NCI-H82 treated with DMSO at 0.1 percent for 48 hours (cell line): ENCODE data around the gene DNASE1L3.
"Not testable (repeated sequence)": the region's sequence is repeated elsewhere in the genome, so short reads cannot be mapped to it uniquely, and the experiment has no call there.

ENCODE experiments used
- DNase-seq: peaks from one replicate; lab custom pipeline; 2025; ENCODE audit not compliant: unreplicated experiment; lab: John Stamatoyannopoulos, UW

Gene DNASE1L3

DNA sequence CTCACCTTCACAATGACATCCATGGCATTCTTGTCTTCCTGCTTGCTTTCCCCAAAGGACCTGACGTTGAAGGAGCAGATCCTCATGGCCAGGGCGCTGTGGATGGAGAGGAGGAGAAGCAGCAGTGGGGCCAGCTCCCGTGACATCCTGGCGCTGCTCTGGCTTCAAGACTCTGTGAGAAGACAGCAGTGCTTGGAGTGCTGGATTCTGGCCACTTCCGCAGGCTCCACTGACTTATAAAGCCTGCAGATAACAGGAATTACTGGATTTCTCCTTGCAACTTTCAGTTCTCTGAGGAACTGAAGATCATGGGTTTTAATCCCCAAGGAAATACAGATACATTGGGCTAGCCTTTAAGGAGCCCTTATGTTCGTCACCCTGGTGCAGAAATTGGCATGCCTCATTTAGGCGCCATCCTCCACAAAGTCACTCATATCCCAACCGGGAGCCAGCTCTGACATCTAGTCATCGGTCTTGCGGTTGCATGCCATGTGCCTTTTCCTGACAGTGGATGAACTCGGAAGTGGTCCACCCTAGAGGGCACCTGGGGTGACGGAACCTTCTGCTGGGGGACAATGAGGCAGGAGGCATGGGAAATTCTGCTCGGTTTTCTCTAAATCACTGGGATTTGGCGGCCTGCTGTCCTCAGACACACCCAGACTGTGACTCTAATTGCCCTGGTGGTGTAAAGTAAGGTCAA is at the start of gene DNASE1L3:
DNASE1L3 (minus strand) TSS at position 212 of the 700 bp plus-strand sequence; CDS start at position 146, 66 bp downstream.
- DNase-seq: no peak

- DNase-seq: no peak
Measured at GRCh38 chr3:58260261-58260731, 49.5 kb upstream of the DNASE1L3 start.

DNA sequence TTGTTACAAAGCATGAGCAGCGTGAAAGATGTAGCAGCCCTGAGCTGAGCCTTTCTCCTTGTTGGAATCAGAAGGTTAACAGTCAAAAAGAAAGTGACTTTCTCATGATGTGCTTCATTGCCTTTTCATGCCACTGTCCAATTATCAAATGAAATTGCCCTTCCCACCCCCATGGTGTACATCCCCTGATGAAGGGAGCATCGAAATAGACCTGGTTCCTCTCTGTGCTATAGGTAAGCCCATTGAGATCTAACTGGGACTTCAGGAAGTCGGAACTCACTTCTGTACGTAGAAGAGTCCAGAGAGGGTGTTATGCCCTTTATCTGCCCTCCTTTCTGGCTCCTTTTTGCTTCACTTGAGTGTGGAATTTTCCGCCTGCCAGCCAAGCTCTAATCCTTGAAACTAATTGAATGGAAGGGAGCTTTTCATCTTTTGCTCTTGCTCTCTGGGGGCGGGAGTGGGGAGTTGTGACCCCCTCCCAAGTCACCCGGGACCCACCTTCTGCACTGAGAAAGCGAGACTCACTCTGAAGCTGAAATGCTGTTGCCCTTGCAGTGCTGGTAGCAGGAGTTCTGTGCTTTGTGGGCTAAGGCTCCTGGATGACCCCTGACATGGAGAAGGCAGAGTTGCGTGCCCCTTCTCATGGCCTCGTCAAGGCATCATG is 47.8 kb upstream of the DNASE1L3 start:
- no peak for DNase-seq

DNA sequence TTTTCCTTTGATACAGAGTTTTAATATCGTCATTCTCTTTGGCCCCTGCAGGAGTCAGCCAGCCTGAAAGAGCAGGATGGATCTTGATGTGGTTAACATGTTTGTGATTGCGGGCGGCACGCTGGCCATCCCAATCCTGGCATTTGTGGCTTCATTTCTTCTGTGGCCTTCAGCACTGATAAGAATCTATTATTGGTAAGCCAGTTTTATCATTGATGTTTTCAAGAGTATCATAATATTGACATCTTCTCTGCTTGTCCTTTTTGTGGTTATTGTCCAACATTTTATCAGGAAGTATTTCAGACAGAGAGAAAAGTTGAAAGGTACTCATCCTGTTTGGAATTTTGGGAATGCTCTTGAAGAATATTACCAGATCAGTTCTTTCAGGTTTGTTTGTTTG is 45.7 kb upstream of the DNASE1L3 start:
- no peak for DNase-seq

- no peak for DNase-seq
Measured at GRCh38 chr3:58256061-58256460, 45.3 kb upstream of the DNASE1L3 start.

DNA sequence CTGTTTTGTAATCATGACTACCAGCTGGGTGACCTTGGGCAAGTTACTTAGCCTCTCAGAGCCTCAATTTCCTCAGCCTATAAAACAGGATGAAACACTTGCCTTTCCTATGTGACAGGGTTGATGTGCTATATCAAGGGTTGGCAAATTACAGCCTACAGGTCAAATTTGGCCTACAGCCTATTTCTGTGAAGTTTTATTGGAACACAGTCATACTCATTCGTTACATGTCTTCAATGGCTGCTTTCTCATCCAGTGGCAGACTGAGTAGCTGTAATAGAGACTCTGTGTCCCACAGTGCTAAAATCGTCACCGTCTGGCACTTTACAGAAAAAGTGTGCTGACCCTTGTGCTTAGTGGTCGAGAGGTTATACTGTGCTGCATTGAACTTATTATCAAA is 43.4 kb upstream of the DNASE1L3 start:
- DNase-seq: no peak

- DNase-seq: no peak
Measured at GRCh38 chr3:58251631-58252035, 40.9 kb upstream of the DNASE1L3 start.

- DNase-seq: no peak
Measured at GRCh38 chr3:58250093-58250707, 39.4 kb upstream of the DNASE1L3 start.

GRCh38 chr3:58249358-58250092 is 38.8 kb upstream of the DNASE1L3 start:
- no peak for DNase-seq

DNA sequence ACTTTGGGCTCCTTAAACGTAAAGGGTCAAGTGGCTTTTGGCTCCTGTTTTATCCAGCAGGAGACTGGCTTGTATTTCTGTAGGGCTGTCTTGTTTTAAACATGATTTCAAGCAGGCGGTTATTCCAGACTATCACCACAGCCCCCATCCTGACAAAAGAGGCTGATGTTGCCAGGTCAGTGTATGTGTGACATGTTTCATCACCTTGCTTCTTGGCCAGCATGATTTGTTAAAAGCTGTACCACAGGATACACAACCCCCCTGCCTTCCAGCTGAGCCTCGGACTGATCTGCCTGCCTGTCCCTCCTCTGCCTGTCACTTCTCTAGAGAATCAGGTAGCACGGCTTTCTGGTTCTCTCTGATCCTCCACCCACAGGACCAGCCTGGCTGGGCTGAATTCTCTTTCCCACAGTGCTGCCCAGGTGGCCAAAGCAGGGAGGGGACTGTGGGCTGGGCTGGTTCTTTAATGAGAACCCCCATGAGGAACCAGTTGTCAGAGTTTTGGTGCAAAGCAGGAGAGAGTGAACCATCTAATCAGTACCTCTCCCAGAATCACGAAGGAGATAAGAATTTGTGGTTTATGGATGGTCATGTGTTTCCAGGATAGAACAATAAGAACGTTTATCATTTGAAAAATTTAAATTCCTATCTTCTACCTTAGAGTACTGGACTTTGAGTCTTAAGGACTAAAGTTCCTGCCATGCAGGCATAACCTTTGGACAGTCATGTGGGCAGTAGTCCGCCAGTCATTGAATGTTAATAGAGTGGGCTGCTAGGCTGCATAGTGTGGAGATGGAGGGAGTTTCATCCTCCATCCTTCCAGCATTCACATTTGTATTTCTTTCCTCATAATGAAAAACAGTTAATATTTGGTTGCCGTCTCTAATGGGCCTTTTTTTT is 35.6 kb upstream of the DNASE1L3 start:
- DNase-seq: no peak

GRCh38 chr3:58243976-58244585 is 33.3 kb upstream of the DNASE1L3 start:
- DNase-seq: no peak

- DNase-seq: not testable (repeated sequence)
Measured at GRCh38 chr3:58242860-58243259, 32.1 kb upstream of the DNASE1L3 start.

- no peak for DNase-seq
Measured at GRCh38 chr3:58242340-58242739, 31.6 kb upstream of the DNASE1L3 start.

GRCh38 chr3:58241306-58242044 is 30.7 kb upstream of the DNASE1L3 start:
- DNase-seq: no peak

DNA sequence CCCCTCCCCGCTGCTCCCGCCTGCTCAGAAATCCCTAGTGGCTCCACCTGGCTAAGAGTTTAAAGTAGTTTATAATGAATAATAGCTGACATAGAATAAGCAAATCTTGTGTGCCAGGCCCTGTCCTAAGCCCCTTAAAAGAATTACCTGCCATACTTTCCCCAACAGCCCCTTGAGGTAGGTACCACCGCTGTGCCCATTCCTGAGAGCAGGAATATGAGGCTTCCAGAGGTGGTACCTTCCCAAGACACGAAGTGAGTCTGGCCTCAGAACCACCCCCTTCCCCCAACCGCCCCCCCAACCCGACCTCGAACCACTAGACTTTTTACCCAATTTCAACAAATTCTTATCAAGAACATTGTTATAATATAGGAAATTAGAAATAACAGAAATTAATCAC is 28.1 kb upstream of the DNASE1L3 start:
- no peak for DNase-seq

DNA sequence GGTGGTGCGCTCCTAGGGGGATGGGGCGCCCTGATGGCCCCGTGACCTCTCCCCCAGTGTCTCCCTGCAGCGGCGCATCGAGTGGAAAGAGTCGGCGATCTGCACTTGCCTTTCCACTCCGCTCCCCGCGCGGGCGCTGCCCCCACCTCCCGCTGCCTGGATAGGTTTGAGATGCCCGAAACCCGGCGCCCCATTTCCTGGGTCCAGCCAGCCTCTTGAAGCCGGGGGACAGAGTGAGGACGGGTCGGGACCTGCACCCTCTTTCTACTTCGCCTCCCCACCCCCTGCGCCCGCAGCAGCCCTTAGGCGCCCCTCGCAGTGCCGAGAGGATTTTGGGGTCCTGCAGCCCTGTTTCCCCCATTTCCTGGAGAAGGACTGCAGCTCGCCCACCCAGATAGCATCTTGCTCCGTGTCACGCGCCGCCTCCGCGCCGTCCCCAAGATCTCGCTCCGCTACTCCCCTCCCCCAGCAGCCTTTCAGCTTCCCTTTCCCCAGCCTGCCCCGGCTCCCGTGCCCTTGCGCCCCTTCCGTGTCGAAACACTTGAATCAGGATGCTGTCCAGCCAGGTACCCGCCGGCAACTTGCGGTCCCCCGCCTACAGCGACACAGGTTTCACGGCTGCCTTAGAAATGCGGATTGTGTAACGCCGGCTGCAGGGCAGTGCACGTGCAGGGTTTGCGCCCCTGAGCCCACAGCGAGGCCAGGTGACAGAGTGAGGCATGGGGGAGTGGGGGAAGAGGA is 27.3 kb upstream of the DNASE1L3 start:
- DNase-seq: no peak

DNA sequence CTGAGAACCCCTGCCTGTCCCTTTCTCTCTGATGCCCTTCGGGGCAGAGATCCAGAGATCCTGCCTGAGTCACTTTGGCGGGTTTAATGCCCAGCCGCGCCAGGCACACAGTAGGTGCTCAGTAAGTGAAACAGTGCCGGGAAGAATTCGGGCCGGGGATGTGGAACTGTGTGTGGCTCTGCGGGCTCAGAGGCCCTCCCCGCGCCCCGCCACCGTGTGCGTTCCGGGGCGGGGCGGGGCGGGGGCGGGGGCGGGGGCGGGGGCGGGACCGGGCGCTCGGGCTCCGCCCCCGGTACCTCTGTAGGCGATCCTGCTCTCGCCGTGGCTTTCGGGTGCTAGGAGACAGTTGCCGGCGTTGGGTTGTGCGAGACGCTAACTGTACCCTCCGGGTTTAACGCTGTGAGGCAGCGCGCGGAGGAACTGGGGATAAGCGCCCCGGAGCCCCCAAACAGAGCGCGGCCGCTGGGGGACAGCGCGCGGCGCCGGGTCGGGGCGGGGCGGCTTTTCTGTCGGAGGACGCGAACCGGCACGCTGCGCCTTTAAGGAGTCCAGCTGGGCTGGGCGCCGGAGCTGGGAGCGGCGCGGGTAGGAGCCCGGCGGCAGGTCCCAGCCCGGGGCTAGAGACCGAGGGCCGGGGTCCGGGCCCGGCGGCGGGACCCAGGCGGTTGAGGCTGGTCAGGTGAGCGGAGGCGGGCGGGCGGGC is 26.6 kb upstream of the DNASE1L3 start, which contains the start of gene ABHD6:
ABHD6 (plus strand) TSS at position 555 of the 703 bp plus-strand sequence. CDS start 18,795 bp downstream, outside the sequence.
- DNase-seq: peak; percentile 32
